ENCODE data around the gene AADAT. TPM values are rescaled to one million over a fixed set of nuclear protein-coding genes. Genes with fewer than 3 reads are reported as not detected.
"Not testable (repeated sequence)": the region's sequence is repeated elsewhere in the genome, so short reads cannot be mapped to it uniquely, and the experiment has no call there.

AADAT gene
- total RNA-seq (2014; rRNA removed; shearing (Covaris generic)): 15.7 and 17.8 TPM in 2 replicates
- 34.3 and 40.8 TPM in 2 replicates for polyA plus RNA-seq (2015; cell fraction: cytosol; rRNA removed)
- 139 and 142 TPM in 2 replicates for polyA plus RNA-seq (2015; cell fraction: nucleus; rRNA removed)

- in situ Hi-C loops (cut with HindIII; ENCODE audit: low pct_unique_long_range_greater_than_20kb, low sequenced_read_pairs): no loop called here
- peak; percentile 79 for DNase-seq (ENCODE audit: low read depth, low spot score)
These were observed at the start of gene AADAT for GRCh38 chr4:170089668-170090351. TSS of gene AADAT (minus strand) at chr4:170089956. CDS start at chr4:170089690, 266 bp downstream.

GRCh38 chr4:170138580-170139194, 48.9 kb upstream of the AADAT start:
- in situ Hi-C loops (cut with HindIII; ENCODE audit: low pct_unique_long_range_greater_than_20kb, low sequenced_read_pairs): no loop called here
- DNase-seq (ENCODE audit: low read depth, low spot score): peak; percentile 83

GRCh38 chr4:170137927-170138326, 48.2 kb upstream of the AADAT start:
- no peak for DNase-seq (ENCODE audit: low read depth, low spot score)
- in situ Hi-C loops (cut with HindIII; ENCODE audit: low pct_unique_long_range_greater_than_20kb, low sequenced_read_pairs): no loop called here

GRCh38 chr4:170137466-170137865, 47.7 kb upstream of the AADAT start:
- no peak for DNase-seq (ENCODE audit: low read depth, low spot score)
- in situ Hi-C loops (cut with HindIII; ENCODE audit: low pct_unique_long_range_greater_than_20kb, low sequenced_read_pairs): no loop called here

DNA sequence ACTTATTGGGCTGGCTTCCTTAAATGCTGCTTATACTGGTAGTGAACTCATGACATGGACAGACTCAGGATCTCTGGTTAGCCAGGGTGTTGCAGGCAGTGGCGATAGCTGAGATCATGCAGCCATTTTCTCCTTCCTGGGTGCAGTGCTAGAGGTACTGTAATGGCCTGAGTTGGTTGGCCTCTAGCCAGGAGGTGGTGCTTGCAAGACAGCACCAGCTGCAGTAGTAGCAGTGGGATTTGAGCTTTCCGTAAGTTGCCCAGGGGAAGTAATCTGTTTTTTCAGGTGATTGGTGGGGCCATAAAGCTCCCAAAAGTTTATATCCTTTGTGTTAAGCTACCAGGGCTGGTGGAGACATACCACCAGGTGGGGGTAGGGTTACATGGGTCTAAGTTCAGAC, 45.1 kb upstream of the AADAT start:
- no peak for DNase-seq (ENCODE audit: low read depth, low spot score)
- in situ Hi-C loops (cut with HindIII; ENCODE audit: low pct_unique_long_range_greater_than_20kb, low sequenced_read_pairs): no loop called here

DNA sequence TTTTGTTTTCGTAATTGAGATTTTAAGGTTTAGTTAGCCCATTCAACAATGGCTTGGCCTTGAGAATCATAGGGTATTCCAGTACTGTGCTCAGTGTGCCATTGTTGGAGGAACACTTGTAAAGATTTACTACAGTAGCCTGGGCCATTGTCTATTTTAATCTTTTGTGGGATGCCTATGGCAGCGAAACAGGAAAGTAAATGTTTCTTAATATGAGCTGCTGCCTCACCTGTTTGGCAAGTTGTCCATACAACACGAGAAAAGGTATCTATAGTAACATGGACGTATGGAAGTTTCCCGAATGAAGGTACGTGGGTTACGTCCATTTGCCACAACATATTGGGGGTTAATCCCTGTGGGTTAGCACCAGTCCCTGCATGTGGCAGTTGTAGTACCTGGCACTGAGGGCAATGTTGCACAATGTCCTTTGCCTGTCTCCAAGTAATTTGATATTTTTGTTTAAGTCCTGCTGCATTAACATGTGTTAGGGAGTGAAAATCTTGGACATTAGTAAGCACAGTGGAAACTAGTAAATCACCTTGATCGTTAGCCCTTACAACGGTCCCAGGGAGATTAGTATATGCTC, 38.6 kb upstream of the AADAT start:
- no peak for DNase-seq (ENCODE audit: low read depth, low spot score)
- in situ Hi-C loops (cut with HindIII; ENCODE audit: low pct_unique_long_range_greater_than_20kb, low sequenced_read_pairs): no loop called here

GRCh38 chr4:170127758-170128157, 38.0 kb upstream of the AADAT start:
- no peak for DNase-seq (ENCODE audit: low read depth, low spot score)
- in situ Hi-C loops (cut with HindIII; ENCODE audit: low pct_unique_long_range_greater_than_20kb, low sequenced_read_pairs): no loop called here

DNA sequence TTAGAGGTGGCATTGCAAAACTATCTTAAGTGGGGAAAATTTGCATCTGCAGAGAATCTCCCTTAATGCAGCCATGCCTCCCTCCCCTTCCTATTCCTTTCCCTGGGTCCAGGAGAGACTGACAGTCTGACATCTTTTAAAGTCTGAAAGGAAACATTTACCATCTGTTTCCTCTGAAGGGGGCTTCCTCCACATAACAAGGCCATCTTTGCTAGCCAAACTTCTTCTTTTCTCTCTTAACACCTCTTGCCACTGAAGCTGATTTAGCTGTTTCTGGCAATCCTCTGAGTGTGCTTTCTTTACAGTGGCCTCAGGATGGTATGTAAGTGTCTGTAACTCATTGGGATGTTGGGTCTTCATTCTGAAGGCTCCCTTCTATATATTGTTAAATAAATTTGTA, 34.6 kb upstream of the AADAT start:
- in situ Hi-C loops (cut with HindIII; ENCODE audit: low pct_unique_long_range_greater_than_20kb, low sequenced_read_pairs): no loop called here
- DNase-seq (ENCODE audit: low read depth, low spot score): no peak

- no peak for DNase-seq (ENCODE audit: low read depth, low spot score)
- in situ Hi-C loops (cut with HindIII; ENCODE audit: low pct_unique_long_range_greater_than_20kb, low sequenced_read_pairs): no loop called here
These were observed 32.5 kb upstream of the AADAT start for GRCh38 chr4:170122252-170122651.

GRCh38 chr4:170114636-170115035, 24.9 kb upstream of the AADAT start:
- in situ Hi-C loops (cut with HindIII; ENCODE audit: low pct_unique_long_range_greater_than_20kb, low sequenced_read_pairs): no loop called here
- DNase-seq (ENCODE audit: low read depth, low spot score): no peak

DNA sequence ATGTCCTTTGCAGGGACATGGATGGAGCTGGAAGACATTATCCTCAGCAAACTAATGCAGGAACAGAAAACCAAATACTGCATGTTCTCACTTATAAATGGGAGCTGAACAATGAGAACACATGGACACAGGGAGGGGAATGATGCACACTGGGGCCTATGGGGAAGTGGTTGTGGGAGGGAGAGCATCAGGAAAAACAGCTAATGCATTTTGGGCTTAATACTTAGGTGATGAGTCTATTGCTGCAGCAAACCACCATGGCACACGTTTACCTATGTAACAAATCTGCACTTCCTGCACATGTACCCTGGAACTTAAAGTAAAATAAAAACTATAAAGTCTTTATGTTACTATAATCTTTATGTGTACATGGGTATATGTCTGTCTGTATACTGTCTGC, 24.4 kb upstream of the AADAT start:
- in situ Hi-C loops (cut with HindIII; ENCODE audit: low pct_unique_long_range_greater_than_20kb, low sequenced_read_pairs): not testable (repeated sequence)

DNA sequence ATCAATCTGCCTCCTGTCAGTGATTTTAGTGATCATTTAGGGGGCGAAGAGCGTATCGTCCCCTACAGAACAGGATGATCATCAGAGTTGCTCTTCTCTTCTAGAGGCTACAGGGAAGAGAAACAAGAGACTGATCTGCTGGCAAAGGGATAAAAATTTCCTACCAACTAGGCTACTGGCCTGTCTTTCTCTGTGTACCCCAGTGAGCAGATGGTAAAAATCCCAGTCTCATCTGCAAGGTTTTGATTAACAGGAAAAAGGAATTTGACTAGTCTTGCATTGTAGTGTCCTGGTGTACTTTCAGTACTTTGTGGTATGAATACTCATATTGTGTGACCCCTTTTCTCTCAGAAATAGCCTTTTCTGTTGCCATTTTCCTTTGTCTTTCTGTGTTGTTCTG, 21.8 kb upstream of the AADAT start:
- in situ Hi-C loops (cut with HindIII; ENCODE audit: low pct_unique_long_range_greater_than_20kb, low sequenced_read_pairs): no loop called here

More for the DNA sequence above, 24.4 kb upstream of the AADAT start:
- not testable (repeated sequence) for DNase-seq (ENCODE audit: low read depth, low spot score)

DNA sequence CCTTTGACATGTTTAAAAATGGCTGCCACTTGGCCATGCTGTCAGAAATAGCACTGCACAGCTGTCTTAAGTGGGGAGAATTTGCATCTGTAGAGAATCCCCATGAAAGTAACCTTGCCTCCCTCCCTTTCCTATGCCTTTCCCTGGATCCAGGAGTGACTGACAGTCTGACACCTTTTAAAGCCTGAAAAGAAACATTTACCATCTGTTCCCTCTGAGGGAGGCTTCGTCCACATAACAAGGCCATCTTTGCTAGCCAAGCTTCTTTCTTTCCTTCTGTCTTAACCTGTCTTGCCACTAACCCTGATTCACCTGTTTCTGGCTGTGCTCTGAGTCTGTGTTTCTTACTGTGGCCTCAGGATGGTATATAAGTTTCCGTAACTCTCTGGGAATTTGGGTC, 21.3 kb upstream of the AADAT start:
- DNase-seq (ENCODE audit: low read depth, low spot score): no peak
- in situ Hi-C loops (cut with HindIII; ENCODE audit: low pct_unique_long_range_greater_than_20kb, low sequenced_read_pairs): no loop called here

More for the DNA sequence above, 21.8 kb upstream of the AADAT start:
- DNase-seq (ENCODE audit: low read depth, low spot score): no peak

GRCh38 chr4:170110285-170110672, 20.5 kb upstream of the AADAT start:
- in situ Hi-C loops (cut with HindIII; ENCODE audit: low pct_unique_long_range_greater_than_20kb, low sequenced_read_pairs): no loop called here
- no peak for DNase-seq (ENCODE audit: low read depth, low spot score)

GRCh38 chr4:170109586-170110284, 20.0 kb upstream of the AADAT start:
- in situ Hi-C loops (cut with HindIII; ENCODE audit: low pct_unique_long_range_greater_than_20kb, low sequenced_read_pairs): no loop called here
- DNase-seq (ENCODE audit: low read depth, low spot score): no peak

DNA sequence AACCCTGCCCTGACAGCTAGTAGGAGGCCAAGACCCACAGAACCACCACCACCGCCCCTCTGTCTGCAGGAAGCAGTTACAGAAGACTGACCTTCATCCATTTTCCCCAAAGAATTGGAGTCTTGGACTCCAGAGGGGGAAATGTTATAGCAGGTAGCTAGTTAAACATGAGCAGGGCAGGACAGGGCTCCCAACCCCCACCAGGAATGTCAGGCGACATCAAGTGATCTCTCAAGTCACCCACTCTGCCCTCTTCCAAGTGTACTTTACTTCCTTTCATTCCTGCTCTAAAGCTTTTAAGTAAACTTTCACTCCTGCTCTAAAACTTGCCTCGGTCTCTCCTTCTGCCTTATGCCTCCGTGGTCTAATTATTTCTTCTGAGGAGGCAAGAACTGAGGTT, 17.1 kb upstream of the AADAT start:
- in situ Hi-C loops (cut with HindIII; ENCODE audit: low pct_unique_long_range_greater_than_20kb, low sequenced_read_pairs): no loop called here
- DNase-seq (ENCODE audit: low read depth, low spot score): no peak

DNA sequence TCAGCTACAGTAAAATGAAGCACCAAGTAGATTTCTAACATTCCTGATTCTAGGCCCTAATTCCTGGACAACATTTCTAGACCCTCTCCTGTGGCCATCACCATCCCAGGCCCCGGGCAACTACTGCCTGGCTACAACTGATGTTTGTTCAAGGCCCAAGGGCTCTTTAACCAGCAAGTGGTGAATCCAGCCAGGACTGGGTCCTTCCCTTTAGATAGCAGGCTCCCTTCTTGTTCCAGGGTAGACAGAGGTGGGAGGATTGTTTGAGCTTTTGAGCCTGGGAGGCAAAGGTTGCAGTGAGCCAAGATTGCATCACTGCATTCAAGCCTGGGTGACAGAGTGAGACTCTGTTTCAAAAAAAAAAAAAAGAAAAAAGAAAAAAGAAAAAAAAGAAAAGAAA, 12.7 kb upstream of the AADAT start:
- DNase-seq (ENCODE audit: low read depth, low spot score): no peak
- in situ Hi-C loops (cut with HindIII; ENCODE audit: low pct_unique_long_range_greater_than_20kb, low sequenced_read_pairs): no loop called here

DNA sequence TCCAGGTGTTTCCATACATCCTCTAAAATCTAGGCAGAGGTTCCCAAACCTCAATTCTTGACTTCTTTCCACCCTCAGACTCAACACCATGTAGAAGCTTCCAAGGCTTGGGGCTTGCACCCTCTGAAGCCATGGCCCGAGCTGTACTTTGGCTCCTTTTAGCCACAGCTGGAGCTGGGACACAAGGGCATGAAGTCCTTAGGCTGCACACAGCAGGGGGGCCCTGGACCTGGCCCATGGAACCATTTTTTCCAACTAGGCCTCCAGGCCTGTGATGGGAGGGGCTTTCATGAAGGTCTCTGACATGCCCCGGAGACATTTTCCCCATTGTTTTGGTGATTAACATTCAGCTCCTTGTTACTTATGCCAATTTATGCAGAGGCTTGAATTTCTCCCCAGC, 8.4 kb upstream of the AADAT start:
- DNase-seq (ENCODE audit: low read depth, low spot score); in situ Hi-C loops (cut with HindIII; ENCODE audit: low pct_unique_long_range_greater_than_20kb, low sequenced_read_pairs): not testable (repeated sequence)
